Measurements from ENCODE around the gene EPB41L4A. TPM values are rescaled to one million over a fixed set of nuclear protein-coding genes. Genes with fewer than 3 reads are reported as not detected.
"Not testable (repeated sequence)": the region's sequence is repeated elsewhere in the genome, so short reads cannot be mapped to it uniquely, and the experiment has no call there.

EPB41L4A gene
- total RNA-seq, 3 donors from 2014 or later: 11.8 to 18.2 (median 13.2) TPM

- DNase-seq (no peak), ATAC-seq (no peak)
- intact Hi-C loops (cut with DNase I, micrococcal nuclease): no loop called here
- no peaks in the 10 kb centered on the region for H3K9me3 ChIP-seq
- H3K4me3 ChIP-seq: no peak overlapping the region
- H3K4me1 ChIP-seq (ENCODE audit: low read depth): no peaks in the 10 kb centered on the region
- no peaks in the 10 kb centered on the region for H3K36me3 ChIP-seq (ENCODE audit: low read depth)
- TF ChIP-seq, protein P1, sequence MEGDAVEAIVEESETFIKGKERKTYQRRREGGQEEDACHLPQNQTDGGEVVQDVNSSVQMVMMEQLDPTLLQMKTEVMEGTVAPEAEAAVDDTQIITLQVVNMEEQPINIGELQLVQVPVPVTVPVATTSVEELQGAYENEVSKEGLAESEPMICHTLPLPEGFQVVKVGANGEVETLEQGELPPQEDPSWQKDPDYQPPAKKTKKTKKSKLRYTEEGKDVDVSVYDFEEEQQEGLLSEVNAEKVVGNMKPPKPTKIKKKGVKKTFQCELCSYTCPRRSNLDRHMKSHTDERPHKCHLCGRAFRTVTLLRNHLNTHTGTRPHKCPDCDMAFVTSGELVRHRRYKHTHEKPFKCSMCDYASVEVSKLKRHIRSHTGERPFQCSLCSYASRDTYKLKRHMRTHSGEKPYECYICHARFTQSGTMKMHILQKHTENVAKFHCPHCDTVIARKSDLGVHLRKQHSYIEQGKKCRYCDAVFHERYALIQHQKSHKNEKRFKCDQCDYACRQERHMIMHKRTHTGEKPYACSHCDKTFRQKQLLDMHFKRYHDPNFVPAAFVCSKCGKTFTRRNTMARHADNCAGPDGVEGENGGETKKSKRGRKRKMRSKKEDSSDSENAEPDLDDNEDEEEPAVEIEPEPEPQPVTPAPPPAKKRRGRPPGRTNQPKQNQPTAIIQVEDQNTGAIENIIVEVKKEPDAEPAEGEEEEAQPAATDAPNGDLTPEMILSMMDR (IDR thresholded peaks at IDR 0.05): no peak
These were observed 44.7 kb downstream of the EPB41L4A start for GRCh38 chr5:112374356-112374755.

GRCh38 chr5:112373885-112374284 is 45.2 kb downstream of the EPB41L4A start:
- no peak overlapping the region for H3K4me3 ChIP-seq
- H3K36me3 ChIP-seq (ENCODE audit: low read depth): no peaks in the 10 kb centered on the region
- DNase-seq (no peak), ATAC-seq (no peak)
- no peaks in the 10 kb centered on the region for H3K9me3 ChIP-seq
- TF ChIP-seq, protein P1 (IDR thresholded peaks at IDR 0.05): no peak
- intact Hi-C loops (cut with DNase I, micrococcal nuclease): no loop called here
- no peaks in the 10 kb centered on the region for H3K4me1 ChIP-seq (ENCODE audit: low read depth)

DNA sequence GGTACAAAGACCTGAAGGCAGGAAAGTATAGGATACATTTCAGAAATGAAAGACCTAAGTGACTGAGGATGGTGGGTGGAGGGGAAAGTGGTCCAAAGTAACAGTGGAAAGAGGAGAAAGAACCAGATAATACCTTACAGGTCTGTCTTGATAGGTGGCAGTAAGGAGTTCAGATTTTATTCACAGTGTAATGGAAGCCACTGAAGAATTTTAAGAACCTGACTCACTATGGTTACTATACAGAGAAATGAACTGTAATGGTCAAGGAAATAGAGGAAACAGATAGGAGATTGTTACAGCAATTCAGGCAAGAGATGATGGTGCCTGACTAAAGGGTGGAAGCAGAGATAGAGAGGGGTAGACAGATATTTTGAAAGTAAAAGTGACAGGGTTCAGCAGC is 46.5 kb downstream of the EPB41L4A start:
- TF ChIP-seq, protein P1 (IDR thresholded peaks at IDR 0.05): no peak
- no peaks in the 10 kb centered on the region for H3K9me3 ChIP-seq
- DNase-seq (no peak), ATAC-seq (peak; percentile 31)
- H3K4me3 ChIP-seq: no peak overlapping the region
- no peaks in the 10 kb centered on the region for H3K4me1 ChIP-seq (ENCODE audit: low read depth)
- H3K36me3 ChIP-seq (ENCODE audit: low read depth): no peaks in the 10 kb centered on the region
- intact Hi-C loops (cut with DNase I, micrococcal nuclease): no loop called here

GRCh38 chr5:112371067-112371466 is 48.0 kb downstream of the EPB41L4A start:
- no peak for ATAC-seq
- intact Hi-C loops (cut with DNase I, micrococcal nuclease): no loop called here

DNA sequence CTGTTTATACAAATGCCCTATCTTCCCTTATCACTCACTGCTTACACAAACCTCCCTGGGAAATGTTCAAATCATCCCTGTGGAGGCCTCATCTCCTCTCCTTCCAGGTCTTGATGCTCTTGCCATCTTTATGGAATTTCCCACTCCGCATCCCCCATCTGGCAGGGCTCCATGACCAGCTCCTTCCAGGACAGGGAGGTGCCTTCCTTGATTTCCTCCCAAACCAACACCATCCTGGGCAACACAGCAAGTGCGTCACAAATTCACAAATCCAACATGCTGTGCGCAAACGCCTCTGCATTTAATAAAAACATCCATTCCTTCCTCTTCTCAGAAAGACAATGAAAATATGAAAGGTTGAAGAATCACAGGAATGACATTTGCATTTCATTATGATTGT is 51.7 kb downstream of the EPB41L4A start:
- Histone ChIP-seq H3K4me1 (ENCODE audit: low read depth) (peaks cover 3% of the 10 kb centered on the region), H3K36me3 (ENCODE audit: low read depth) (no peaks in the 10 kb centered on the region), H3K4me3 (no peak overlapping the region), H3K9me3 (no peaks in the 10 kb centered on the region)
- DNase-seq (no peak), ATAC-seq (no peak)
- TF ChIP-seq, protein P1 (IDR thresholded peaks at IDR 0.05): no peak
- intact Hi-C loops (cut with DNase I, micrococcal nuclease): no loop called here

More at GRCh38 chr5:112371067-112371466, 48.0 kb downstream of the EPB41L4A start:
- H3K9me3 ChIP-seq: no peaks in the 10 kb centered on the region
- TF ChIP-seq, protein P1 (IDR thresholded peaks at IDR 0.05): no peak
- H3K4me3 ChIP-seq: no peak overlapping the region
- H3K36me3 ChIP-seq (ENCODE audit: low read depth): no peaks in the 10 kb centered on the region
- H3K4me1 ChIP-seq (ENCODE audit: low read depth): peaks cover 3% of the 10 kb centered on the region
- DNase-seq: no peak

GRCh38 chr5:112366987-112367386 is 52.1 kb downstream of the EPB41L4A start:
- DNase-seq: peak in 1 of 3 donors; percentile 6
- Histone ChIP-seq H3K4me1 (ENCODE audit: low read depth) (peaks cover 3% of the 10 kb centered on the region), H3K9me3 (no peaks in the 10 kb centered on the region), H3K4me3 (no peak overlapping the region), H3K36me3 (ENCODE audit: low read depth) (no peaks in the 10 kb centered on the region)
- ATAC-seq: peak; percentile 63
- intact Hi-C loops (cut with DNase I, micrococcal nuclease): no loop called here
- TF ChIP-seq, protein P1 (IDR thresholded peaks at IDR 0.05): no peak

DNA sequence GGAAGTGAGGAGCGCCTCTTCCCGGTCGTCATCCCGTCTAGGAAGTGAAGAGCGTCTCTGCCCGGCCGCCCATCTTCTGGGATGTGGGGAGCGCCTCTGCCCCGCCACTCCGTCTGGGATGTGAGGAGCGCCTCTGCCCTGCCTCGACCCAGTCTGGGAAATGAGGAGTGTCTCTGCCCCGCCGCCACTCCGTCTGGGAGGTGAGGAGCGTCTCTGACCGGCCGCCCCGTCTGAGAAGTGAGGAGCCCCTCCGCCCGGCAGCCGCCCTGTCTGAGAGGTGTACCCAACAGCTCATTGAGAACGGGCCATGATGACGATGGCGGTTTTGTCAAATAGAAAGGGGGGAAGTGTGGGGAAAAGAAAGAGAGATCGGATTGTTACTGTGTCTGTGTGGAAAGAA is 58.3 kb downstream of the EPB41L4A start:
- H3K4me3 ChIP-seq; H3K4me1 ChIP-seq (ENCODE audit: low read depth); ATAC-seq; DNase-seq; H3K36me3 ChIP-seq (ENCODE audit: low read depth); H3K9me3 ChIP-seq; intact Hi-C loops (cut with DNase I, micrococcal nuclease): not testable (repeated sequence)
